NT2/D1 (cell line): ENCODE results near the gene DYRK1B.

Experiments used
- SUZ12 ChIP-seq: IDR thresholded peaks from 2 replicates; pipeline ENCODE4 v1.6.1; 2011; ENCODE audit not compliant: insufficient read length, insufficient read depth; ENCODE audit errors: extremely low read depth
- YY1 ChIP-seq: IDR thresholded peaks from 2 replicates; pipeline ENCODE4 v1.6.1; 2011; ENCODE audit not compliant: insufficient read length, insufficient read depth
- ZNF274 ChIP-seq: IDR thresholded peaks from 2 replicates; pipeline ENCODE4 v1.6.1; 2011; ENCODE audit warnings: mild to moderate bottlenecking, low read depth, low read length

- TF ChIP-seq ZNF274, result no peak
- no peak for TF ChIP-seq YY1
- TF ChIP-seq SUZ12, result no peak
Measured at GRCh38 chr19:39847525-39847924, 13.6 kb upstream of the DYRK1B start.
